ENCODE data around the gene RYR2.

GRCh38 chr1:237672748-237673147 lies 630.8 kb downstream of the RYR2 start:
- peak; percentile 100 for TF ChIP-seq CTCF (IDR thresholded peaks at IDR 0.05; ENCODE audit: low read depth, low read length)
- TF ChIP-seq EZH2phosphoT487 (IDR thresholded peaks at IDR 0.05; ENCODE audit: low read depth): no peak

Measured in OCI-LY3 (cell line).